ENCODE measurements around the gene TLN1.

DNA sequence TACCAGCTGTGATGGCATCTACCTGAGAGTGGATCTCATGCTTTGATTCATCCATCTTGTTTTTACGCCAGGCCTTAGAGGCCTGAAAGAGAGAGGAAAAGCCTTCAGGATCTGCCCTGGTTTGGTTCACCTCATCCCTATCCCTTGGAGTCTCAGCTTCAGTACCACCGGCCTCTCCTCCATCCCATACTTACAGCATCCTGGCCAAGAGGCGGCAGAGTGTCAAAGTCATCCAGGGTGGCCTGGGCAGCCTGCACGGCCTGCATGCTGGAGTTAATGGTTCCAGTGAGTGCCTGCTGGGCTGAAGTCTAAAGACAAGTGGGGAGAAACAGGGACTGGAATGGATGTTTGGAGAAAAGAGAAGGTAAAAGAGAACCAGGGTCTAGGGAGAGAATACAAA lies 12.4 kb downstream of the TLN1 start:
- TF ChIP-seq, protein P1, sequence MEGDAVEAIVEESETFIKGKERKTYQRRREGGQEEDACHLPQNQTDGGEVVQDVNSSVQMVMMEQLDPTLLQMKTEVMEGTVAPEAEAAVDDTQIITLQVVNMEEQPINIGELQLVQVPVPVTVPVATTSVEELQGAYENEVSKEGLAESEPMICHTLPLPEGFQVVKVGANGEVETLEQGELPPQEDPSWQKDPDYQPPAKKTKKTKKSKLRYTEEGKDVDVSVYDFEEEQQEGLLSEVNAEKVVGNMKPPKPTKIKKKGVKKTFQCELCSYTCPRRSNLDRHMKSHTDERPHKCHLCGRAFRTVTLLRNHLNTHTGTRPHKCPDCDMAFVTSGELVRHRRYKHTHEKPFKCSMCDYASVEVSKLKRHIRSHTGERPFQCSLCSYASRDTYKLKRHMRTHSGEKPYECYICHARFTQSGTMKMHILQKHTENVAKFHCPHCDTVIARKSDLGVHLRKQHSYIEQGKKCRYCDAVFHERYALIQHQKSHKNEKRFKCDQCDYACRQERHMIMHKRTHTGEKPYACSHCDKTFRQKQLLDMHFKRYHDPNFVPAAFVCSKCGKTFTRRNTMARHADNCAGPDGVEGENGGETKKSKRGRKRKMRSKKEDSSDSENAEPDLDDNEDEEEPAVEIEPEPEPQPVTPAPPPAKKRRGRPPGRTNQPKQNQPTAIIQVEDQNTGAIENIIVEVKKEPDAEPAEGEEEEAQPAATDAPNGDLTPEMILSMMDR (IDR thresholded peaks at IDR 0.05), result no peak
- TF ChIP-seq POLR2A (IDR thresholded peaks at IDR 0.05), result no peak

All from gastroesophageal sphincter (tissue), 3 donors.